Lung (tissue), 12 donors: ENCODE data around the gene RNF166. TPM values are rescaled to one million over a fixed set of nuclear protein-coding genes. Genes with fewer than 3 reads are reported as not detected.

Experiments
- ATAC-seq: fragments of 200-7000 bp; cut with Tn5 transposase; one replicate; pipeline ENCODE4 v1.9.1; 2020; ENCODE audit warnings: moderate number of reproducible peaks; ENCODE audit not compliant: insufficient read depth, low FRiP score
- DNase-seq, 3 donors: peaks; one replicate each; pipeline ENCODE4 v3.0.0-alpha.2; 2013 to 2017
- H3K27ac ChIP-seq, 2 donors: one replicate each; pipeline ENCODE4 v1.5.1; 2013; ENCODE audit warnings: mild to moderate bottlenecking in 2 of 2, moderate library complexity in 2 of 2, control low read depth in 1 of 2, inconsistent platforms in 1 of 2, low read depth in 1 of 2, low read length in 1 of 2
- H3K27me3 ChIP-seq, 3 donors: one replicate each; pipeline ENCODE4 v1.5.1; 2013; ENCODE audit warnings: low read length in 2 of 3; ENCODE audit not compliant: control insufficient read depth in 3 of 3, insufficient read depth in 3 of 3
- H3K36me3 ChIP-seq, 4 donors: one replicate each; pipeline ENCODE4 v1.5.1; 2013; ENCODE audit warnings: low read length in 4 of 4, mild to moderate bottlenecking in 1 of 4, moderate library complexity in 1 of 4; ENCODE audit not compliant: control insufficient read depth in 4 of 4, insufficient read depth in 4 of 4
- H3K4me1 ChIP-seq, 5 donors: one replicate each; pipeline ENCODE4 v1.5.1; 2013; ENCODE audit warnings: low read length in 5 of 5, mild to moderate bottlenecking in 2 of 5, moderate library complexity in 1 of 5; ENCODE audit not compliant: control insufficient read depth in 5 of 5, insufficient read depth in 5 of 5
- H3K4me3 ChIP-seq: one replicate; pipeline ENCODE4 v1.5.1; 2013; ENCODE audit warnings: mild to moderate bottlenecking, control low read depth, moderate library complexity
- H3K9ac ChIP-seq, 2 donors: one replicate each; pipeline ENCODE4 v1.5.1; 2013; ENCODE audit warnings: low read length in 2 of 2, control low read depth in 1 of 2; ENCODE audit not compliant: insufficient read depth in 1 of 2
- H3K9me3 ChIP-seq, 4 donors: one replicate each; pipeline ENCODE4 v1.5.1; 2013; ENCODE audit warnings: low read length in 3 of 4, mild to moderate bottlenecking in 1 of 4, moderate library complexity in 1 of 4; ENCODE audit not compliant: control insufficient read depth in 4 of 4, insufficient read depth in 3 of 4
- WGBS, 2 donors: extraction: QIAGEN DNeasy Blood & Tissue Kit; methylation state at CpG; one replicate each; pipeline ENCODE4 v1.1.7; 2013; 5-methylcytosine and 5-hydroxymethylcytosine counted together
- polyA plus RNA-seq, 2 donors: library from polyadenylated mRNA; stranded (reverse); fragments of 200-250 nt; gene quantifications; one replicate each; pipeline ENCODE4 v1.2.1, GENCODE V29; 2013
- total RNA-seq, 2 donors: library from RNA; depleted of rRNA in 1 of 2; stranded (reverse); fragments of >200 nt in 1 of 2; gene quantifications; one replicate each; pipeline ENCODE4 v1.2.1, GENCODE V29; 2014 to 2021
- TF ChIP-seq, protein P1 (sequence below): IDR thresholded peaks from 2 replicates; pipeline ENCODE4 v1.5.1; 2012; ENCODE audit warnings: mild to moderate bottlenecking; ENCODE audit errors: control extremely low read depth, extremely low read depth
- donor health status: control.
- donor health status: control.
- donor health status: Bipolar disorder and iron deficiency.
- donor health status: healthy.
- donor health status: DM: yes; HTN: yes; CAD: no.

RNF166 gene
- total and polyA plus RNA-seq, 4 donors: 15.2 to 51.6 (median 44.1) TPM

DNA sequence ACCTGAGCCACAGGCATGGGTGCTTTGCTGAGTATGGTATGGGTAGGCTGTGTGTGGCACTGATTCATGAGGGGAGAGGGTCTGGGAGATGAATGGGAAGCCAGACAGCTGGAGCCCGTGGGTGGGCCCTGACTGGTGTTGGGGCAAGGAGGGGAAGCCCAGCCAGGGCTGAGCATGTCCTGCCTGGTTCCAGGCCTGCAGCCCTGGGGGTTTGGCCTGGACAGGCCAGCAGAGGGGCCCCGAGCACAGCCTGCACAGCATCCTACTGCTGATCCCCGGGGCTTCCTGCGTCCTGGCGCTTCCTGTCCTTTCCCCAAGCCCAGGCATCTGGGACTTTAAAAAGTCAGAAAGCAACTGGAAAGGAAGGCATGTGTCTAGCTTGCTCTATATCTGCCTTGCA lies 38.7 kb downstream of the RNF166 start:
- no peak overlapping the region for H3K9ac ChIP-seq
- WGBS, 2 donors: 80 to 84% methylated on average over 5 of the region's 5 CpGs
- H3K9me3 ChIP-seq: no peaks in the 10 kb centered on the region
- ATAC-seq: no peak
- H3K4me1 ChIP-seq: peaks cover 0 to 6% (median under 1%) of the 10 kb centered on the region in 5 donors
- DNase-seq: no peak
- no peak overlapping the region for H3K4me3 ChIP-seq
- TF ChIP-seq, protein P1, sequence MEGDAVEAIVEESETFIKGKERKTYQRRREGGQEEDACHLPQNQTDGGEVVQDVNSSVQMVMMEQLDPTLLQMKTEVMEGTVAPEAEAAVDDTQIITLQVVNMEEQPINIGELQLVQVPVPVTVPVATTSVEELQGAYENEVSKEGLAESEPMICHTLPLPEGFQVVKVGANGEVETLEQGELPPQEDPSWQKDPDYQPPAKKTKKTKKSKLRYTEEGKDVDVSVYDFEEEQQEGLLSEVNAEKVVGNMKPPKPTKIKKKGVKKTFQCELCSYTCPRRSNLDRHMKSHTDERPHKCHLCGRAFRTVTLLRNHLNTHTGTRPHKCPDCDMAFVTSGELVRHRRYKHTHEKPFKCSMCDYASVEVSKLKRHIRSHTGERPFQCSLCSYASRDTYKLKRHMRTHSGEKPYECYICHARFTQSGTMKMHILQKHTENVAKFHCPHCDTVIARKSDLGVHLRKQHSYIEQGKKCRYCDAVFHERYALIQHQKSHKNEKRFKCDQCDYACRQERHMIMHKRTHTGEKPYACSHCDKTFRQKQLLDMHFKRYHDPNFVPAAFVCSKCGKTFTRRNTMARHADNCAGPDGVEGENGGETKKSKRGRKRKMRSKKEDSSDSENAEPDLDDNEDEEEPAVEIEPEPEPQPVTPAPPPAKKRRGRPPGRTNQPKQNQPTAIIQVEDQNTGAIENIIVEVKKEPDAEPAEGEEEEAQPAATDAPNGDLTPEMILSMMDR: no peak
- no peaks in the 10 kb centered on the region for H3K27me3 ChIP-seq
- H3K36me3 ChIP-seq: peaks cover 0 to 6% (median 0%) of the 10 kb centered on the region in 4 donors
- H3K27ac ChIP-seq: no peak overlapping the region

DNA sequence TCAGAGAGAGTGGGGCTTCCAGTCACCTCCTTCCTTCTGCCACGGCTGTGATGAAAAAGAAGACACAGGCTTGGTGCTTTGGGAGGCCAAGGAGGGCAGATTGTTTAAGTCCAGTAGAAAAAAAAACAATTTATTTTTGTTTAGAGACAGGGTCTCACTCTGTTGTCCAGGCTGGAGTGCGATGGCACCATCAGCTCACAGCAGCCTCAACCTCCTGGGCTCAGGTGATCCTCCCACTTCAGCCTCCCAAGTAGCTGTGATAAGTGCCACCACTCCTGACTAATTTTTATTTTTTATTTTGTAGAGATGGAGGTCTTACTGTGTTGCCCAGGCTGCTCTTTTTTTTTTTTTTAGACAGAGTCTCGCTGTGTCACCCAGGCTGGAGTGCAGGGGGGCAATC lies 40.6 kb downstream of the RNF166 start:
- no peak for DNase-seq
- TF ChIP-seq, protein P1: no peak
- no peaks in the 10 kb centered on the region for H3K27me3 ChIP-seq
- H3K36me3 ChIP-seq: no peaks in the 10 kb centered on the region
- no peak overlapping the region for H3K27ac ChIP-seq
- no peak for ATAC-seq
- no peaks in the 10 kb centered on the region for H3K9me3 ChIP-seq
- WGBS, 2 donors: 91 to 96% methylated on average over 3 of the region's 3 CpGs
- H3K4me1 ChIP-seq: peaks cover 2 to 13% (median 5%) of the 10 kb centered on the region in 5 donors
- H3K9ac ChIP-seq: no peak overlapping the region
- no peak overlapping the region for H3K4me3 ChIP-seq

DNA sequence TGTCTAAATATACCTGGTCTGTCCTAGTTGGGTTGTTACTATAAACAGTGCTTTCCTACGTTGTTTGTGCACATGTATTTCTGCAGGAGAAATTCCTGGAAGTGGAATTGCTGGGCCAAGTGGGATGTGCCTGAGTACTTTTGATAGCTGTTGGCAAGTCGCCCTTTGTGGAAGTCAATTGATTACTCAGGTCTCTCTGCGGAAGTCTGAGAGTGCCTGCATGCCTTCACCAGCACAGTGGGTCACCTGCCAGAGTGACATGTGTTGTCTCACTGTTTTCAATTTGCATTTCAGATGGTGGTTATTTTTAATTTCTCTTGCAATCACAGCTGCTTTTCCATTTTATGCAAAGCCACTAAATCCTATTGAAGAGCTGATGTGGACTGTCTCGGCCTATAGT lies 41.1 kb downstream of the RNF166 start:
- 74 to 80% methylated on average over 4 of the region's 4 CpGs for WGBS, 2 donors

More for the DNA sequence above, 41.1 kb downstream of the RNF166 start:
- Histone ChIP-seq H3K4me1 (peaks cover 2 to 13% (median 5%) of the 10 kb centered on the region in 5 donors), H3K9me3 (no peaks in the 10 kb centered on the region), H3K9ac (no peak overlapping the region), H3K4me3 (no peak overlapping the region), H3K36me3 (no peaks in the 10 kb centered on the region), H3K27me3 (no peaks in the 10 kb centered on the region), H3K27ac (no peak overlapping the region)
- ATAC-seq (no peak), DNase-seq (peak in 2 of 3 donors; percentile 20 to 24)
- TF ChIP-seq, protein P1: no peak
